H4 (cell line): Measurements from ENCODE around the gene SLC16A2. TPM values are rescaled to one million over a fixed set of nuclear protein-coding genes. Genes with fewer than 3 reads are reported as not detected.
A peak's percentile ranks its signal among the peaks of the same experiment; 100 is the strongest.

Source experiments
- DNase-seq: peaks from one replicate; pipeline ENCODE4 v3.0.0-alpha.2; 2015; ENCODE audit warnings: low spot score
- total RNA-seq: library from RNA; depleted of rRNA; stranded (reverse); fragments of >200 nt; shearing (Covaris generic); gene quantifications from 2 replicates; pipeline ENCODE4 v1.2.3, GENCODE V29; 2014; rRNA removed

The SLC16A2 gene
- total RNA-seq = 3.8 and 4.9 TPM in 2 replicates

DNA sequence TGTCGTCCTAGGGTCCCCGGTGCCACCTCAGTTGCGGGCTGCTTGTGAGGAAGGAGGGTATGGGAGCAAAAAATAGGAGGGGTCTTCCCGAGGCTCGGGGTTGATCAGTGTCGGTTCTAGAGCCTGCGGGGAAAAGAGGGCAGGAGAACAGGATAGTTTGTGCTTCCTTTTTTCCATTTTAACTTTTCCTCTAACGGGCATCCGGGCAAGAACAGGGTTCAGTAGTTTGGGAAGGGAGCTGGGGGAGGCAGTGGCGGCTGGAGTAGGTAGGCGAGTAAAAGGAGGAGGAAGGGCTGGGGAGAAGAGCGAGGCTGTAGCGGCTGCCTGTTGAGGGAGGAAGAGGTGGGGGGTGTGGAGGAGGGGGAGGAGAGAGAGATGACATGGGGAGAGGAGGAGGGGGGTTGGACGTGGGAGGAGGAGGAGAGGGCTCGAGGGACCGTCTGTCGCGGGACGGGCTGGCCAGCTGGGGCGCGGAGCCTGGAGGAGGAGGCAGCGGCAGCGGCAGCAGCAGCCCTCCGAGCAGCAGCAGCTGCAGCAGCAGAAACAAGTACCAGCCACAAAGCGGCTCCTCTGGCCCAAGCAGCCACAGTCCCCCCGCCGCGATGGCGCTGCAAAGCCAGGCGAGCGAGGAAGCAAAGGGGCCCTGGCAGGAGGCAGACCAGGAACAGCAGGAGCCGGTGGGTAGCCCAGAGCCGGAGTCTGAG is at the start of gene SLC16A2:
SLC16A2 (plus strand) TSS at position 458 of the 704 bp plus-strand sequence; CDS start at position 603, 145 bp downstream.
- DNase-seq = peak; percentile 80

DNA sequence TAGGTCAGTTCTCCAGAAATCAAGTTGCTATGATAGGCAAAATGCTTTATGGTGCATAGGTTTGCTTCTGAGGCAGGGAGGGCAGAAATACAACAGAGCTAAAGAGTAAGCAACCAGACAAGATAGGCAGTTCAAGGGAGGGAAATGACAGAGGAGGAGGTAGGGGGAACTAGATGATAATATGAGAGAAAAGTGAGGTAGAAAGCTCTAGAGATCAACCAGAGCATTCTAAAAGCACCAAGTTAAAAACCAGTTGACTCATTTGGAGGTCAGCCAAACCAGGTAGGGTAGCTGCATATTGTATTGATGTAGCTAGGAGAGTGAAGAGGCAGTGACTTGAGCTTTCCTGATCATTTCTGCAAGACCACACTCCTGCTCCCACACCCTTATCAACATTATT is 49.0 kb upstream of the SLC16A2 start:
- no peak for DNase-seq

DNA sequence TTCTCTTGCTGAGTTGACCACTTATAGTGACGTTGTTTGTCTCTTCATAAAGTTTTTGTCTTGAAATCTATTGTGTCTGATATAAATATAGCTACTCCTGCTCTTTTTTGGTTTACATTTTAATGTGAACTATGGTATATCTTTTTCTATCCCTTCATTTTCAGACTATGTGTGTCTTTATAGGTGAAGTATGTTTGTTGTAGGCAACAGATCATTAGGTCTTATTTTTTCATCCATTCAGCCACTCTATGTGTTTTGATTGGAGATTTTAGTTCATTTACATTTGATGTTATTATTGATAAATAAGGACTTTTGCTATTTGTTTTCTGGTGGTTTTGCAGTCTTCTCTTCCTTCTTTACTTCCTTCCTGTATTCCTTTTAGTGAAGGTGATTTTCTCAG is 44.0 kb upstream of the SLC16A2 start:
- no peak for DNase-seq

DNA sequence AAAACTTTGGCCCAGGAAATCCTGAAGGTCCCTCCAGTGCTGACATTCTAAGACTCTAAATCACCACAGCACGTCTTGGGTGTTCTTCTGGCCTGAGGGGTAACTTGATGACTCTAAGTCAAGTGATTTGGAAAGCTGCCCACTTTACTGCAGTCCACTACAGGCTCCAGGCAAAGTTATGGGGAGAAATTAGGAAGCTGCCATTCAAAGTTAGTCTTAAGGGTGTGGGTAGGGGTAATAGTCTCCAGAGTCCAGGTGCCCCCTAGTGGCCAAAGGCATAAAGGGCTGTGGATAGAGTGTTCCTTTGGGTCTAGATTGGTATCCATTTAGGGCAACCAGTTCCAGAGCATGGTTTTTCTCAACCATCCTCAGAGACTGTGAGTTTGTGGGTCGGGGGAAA is 38.7 kb upstream of the SLC16A2 start:
- DNase-seq = peak; percentile 51

DNA sequence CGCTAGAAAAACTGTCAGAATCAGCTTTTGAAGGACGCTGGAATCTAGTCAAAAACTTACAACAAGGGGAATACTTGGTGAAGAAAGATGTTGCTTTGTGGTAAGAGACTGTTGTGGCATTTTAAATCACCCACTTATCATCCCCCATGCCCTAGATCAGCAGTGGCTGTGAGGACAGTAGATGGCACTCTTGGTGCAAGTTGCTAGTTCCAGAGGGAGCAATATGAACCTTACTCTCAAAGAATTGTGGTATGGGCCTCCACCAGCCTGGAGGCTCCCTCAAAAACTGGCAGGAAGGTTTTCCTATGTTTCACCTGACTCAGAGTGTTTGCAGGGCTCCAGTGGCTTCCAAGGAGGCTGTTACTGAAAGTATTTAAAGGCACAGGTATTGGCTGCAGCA is 37.7 kb upstream of the SLC16A2 start:
- peak; percentile 40 for DNase-seq

DNA sequence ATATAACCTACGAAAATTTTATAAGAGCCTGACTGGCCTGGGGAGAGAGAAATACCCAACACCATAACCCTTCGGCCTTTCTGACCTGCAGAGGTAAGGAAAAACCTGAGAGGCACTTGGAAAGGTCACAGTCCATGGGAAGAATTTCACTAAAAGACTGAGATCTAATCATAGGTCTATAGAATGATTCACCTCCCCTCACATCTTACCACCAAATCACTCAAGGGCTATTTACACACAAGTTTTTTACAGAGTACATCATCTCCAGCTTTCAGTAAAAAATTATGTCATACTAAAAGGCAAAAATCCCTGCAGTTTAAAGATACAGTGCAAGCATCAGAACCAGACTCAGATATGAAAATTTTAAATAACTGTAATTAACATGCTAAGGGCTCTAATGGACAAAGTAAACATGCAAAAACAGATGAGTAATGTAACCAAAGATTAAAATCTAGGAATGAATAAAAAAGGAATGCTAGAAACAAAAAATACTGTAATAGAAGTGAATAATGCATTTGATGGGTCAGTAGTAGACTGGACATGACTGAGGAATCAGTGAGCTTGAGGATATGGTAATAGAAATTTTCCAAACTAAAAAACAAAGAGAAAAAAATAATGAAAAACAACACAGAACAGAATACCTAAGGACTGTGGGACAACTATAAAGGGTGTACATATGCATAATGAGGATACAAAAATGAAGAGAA is 32.1 kb upstream of the SLC16A2 start:
- DNase-seq = no peak

DNA sequence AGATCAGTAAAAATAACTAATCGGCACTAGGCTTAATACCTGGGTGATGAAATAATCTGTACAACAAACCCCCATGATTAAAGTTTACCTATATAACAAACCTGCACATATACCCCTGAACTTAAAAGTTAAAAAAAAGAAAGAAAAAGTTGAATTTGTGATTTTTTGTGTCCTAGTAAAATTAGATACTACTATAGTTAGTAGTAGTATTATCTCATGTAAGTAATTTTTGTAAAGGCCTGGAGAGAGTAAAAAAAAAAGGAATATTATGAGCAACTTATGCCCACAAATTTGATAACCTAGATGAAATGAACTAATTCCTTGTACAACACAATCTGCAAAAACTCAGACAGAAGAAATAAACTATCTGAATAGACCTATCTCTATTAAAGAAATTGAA is 25.7 kb upstream of the SLC16A2 start:
- no peak for DNase-seq

DNA sequence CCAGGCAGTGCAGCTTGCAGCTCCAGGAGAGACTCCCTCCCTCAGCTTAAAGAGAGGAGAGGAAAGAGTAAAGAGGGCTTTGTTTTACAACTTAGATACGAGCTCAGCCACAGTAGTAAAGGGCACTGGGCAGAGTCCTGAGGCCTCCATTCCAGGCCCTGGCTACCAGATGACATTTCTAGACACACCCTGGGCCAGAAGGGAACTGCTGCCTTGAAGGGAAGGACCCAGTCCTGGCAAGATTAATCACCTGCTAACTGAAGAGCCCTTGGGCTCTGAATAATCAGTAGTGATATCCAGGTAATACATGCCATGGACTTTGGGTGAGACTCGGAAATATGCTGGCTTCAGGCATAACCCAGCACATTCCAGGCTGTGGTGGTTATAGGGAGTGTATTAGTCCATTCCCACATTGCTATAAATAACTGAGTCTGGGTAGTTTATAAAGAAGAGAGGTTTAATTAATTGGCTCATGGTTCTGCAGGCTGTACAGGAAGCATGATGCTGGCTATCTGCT is 15.3 kb upstream of the SLC16A2 start:
- DNase-seq = no peak

DNA sequence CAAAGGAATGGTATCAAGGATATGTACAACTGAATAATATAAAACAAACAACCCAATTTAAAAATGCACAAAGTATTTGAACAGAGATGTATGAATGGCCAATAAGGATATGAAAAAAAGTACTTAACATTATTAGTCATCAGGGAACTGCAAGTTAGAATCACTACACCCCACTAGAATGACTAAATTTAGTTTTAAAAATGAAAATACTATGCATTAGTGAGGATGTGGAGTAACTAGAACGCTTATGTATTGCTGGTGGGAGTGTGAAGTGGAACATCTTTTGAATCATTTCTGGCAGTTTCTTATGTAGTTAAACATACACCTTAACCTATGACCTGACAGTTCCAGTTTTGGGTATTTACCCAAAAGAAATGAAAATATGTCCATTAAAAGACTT is 13.0 kb upstream of the SLC16A2 start:
- DNase-seq = no peak

DNA sequence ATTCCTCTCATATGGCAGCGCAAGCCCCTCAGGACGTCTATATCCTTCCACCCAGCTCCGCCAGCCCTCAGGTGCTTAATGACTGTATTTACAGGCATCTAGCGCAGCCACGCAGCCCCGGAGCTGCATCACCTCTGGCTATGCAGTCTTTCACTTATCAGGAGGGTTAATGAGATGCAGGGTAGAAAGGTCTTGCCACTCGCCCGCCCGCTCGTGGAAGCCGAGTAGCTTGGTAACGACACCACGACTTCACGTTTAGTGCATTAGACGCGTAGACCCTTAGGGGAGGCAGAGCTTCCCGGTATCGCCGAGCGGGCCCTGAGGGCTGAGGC is 1.5 kb upstream of the SLC16A2 start:
- no peak for DNase-seq

DNA sequence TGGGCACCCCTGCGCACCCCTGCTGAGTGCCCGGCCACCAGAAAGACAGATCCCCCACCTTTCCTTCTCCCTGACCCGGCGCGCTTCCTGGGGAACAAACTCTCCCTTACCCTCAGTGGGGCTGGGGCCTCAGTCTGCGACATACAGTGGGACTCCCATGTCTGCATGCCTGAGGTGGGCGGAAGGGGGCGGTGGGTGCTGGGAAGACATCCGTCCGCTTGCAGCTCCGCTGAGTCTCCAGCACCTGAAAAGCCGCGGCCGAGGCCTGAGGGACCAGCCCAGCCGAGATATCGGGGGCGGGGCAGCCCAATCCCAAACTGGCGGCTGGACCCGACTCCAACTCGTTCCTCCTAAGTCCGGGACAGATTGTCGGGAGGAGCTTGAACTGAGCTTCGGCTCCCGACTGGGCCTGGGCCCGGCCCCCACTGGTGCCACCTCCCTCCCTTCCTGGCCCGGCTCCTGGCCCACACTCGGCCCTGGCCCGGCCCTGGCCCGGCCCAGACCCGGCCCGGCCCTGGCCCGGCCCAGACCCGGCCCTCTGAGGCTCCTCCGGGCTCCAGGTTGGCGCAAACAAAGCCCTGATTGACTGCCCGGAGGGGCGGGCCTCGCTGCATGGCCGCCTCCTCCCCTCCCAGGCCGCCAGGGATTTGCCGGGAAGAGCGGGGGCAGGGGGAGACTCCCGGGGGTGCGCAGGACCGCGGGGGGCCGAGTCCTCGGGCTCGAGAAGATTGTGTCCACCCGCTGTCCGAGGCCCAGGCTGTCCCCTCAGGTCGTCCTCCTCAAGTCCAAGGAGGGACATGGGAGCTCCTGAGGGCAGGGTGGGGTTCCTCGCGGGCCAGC is 877 bp upstream of the SLC16A2 start:
- DNase-seq = peak; percentile 24

DNA sequence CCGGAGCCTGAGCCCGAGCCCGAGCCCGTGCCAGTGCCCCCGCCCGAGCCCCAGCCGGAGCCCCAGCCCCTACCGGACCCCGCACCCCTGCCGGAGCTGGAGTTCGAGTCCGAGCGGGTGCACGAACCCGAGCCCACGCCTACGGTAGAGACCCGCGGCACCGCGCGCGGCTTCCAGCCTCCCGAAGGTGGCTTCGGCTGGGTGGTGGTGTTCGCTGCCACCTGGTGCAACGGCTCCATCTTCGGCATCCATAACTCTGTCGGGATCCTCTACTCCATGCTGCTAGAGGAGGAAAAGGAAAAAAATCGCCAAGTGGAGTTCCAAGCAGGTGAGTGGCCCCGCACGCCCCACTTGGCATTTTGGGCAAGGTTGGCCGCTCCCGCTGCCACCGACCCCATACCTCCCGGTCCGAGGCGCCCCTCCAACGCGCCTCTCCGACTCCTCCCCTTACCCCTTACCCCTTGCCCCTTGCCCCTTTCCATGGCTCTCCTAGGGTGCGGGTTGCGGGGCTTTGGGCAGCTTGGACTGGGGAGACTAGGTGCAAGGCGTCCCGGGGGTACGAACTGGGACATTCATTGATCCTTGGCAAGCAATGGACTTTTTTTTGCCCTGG is 553 bp downstream of the SLC16A2 start:
- no peak for DNase-seq

DNA sequence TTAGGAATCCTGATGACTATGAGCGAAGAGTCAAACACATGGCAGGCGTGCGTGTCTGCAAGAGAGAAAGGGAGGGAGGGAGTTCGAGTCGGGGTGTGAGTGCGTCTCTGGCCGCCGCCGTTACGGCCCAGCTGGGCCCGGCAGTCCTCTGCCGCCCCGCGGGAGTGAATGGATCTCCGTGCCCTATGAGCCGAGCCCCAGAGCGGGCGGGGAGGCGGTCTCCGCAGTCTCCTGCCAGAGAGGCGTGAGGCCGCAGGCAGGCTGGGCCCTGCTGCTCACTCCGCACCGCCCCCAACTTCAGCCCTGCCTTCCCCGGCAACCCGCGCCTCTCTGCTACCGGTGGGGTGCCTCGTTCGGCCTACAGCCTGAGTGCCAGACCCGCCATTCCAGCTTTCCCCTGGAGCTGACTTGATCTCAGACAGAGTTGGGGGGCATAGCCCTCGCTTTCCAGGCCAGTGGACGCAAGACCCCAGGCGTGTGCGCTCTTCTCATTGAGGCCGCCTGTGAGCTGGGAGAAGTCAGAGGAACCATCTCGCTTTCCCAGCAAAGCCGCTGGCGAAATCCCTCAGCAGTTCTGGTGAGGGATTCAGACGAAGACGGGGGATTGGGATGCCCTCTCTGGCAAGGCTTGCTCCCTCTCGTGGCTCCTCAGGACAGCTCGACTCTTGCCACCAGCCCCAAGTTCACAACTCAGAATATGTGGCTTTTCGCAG is 1.4 kb downstream of the SLC16A2 start:
- DNase-seq = peak; percentile 23

DNA sequence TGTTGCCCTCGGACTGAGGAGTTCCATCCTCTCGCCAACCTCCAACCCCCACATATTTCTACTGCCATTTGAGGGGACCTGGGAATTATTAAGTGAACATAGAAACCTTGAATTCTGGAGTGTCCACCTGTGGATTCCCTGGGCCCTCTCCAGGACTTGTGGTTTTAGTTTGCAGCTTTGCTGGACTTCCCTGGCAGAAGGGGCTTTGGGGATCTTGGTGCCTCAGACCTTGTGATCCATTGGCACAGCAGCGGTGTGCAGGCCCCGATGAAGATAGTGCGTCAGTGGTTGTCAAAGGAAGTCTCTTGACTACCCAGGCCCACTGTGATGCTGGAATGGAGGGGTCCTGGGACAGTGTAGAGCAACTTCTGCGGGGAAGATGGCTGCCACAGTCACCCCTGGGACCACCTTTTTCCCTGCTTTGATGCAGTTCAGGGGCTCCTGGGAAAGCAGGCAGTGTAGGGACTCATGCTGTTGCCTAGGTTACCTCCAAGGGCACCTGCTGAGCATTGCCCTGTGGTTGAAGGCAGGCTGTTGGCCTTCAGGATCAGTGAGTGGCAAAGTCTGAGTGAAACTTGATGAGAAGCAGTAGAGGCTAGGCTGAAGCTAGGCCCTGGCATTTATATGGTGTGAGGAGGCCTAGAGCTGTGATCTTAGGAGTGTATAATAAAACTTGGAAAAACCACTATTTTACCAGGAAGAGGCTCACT is 2.2 kb downstream of the SLC16A2 start:
- DNase-seq = no peak

DNA sequence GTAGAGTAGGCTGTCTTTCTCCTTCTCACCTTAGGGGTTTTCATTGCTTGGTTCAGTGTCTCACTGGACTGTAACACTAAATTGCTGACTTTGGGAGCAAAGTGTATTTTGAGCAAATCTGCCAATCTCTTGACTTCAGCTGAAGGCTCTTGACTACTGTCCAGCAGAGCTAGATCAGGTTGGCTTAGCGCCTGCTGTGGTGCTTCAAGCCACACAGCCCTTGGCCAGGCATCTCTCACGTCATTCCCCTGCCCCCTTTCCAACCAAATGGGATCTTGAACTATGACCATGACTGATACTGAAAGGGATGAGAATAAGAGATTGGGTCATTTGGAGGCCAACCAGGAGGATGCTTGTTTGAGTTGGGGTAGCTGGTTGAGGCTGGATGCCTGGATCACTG is 4.8 kb downstream of the SLC16A2 start:
- no peak for DNase-seq

DNA sequence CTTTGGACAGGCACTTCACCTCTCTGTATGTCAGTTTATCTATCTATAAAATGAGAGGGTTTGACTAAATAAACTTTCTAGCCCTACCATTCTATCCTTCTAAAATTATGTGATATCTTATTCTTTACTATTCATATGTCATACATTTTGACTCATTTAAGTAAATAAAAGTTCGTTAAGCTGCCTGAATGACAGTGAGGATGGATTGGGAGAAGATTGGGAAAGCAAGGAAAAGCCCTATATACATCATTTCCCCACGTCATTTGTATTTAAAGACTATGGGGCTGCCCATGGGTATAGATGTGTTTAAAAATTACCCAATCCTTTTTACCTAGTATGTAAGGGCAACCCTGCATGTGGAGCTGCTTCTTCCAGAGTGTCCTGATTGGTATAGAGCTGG is 5.3 kb downstream of the SLC16A2 start:
- no peak for DNase-seq

DNA sequence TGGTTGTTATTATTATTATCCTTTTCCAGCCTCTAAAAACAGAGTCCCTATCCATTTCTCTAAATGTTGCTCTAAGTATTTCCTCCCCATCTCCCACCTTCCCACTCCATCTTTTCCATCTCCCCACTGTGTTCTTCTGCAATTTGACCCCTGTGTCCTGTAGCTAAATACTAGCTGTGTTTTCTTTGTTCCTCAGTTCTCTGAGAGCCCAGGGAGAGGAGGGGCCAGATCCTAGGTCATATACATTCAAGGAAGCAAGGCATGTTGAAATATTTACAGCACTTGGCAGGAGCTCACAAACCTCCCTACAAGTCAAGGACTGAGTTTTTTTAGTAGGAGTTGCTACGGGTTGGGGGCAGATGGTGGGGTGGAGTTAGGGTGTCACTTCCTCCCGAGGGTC is 10.5 kb downstream of the SLC16A2 start:
- DNase-seq = no peak

DNA sequence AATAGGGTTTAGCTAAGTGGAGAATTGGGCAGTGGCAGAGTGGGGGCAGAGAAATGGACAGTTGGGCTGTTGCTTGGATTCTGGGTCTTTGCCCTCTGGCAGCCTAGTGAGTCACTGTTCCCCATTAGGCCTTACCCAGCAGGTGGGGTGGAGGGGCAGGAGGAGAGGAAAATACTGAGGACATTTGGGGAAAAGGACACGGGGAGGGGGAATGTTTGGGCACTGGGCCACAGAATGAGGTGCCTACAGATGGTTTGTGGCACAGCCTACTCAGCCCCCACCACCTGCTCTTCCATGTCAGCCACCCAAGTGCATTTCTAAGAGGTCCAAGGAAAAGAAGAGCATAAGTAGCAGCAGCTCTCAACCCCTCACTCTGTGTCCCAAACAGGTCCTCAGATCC is 13.0 kb downstream of the SLC16A2 start:
- no peak for DNase-seq

DNA sequence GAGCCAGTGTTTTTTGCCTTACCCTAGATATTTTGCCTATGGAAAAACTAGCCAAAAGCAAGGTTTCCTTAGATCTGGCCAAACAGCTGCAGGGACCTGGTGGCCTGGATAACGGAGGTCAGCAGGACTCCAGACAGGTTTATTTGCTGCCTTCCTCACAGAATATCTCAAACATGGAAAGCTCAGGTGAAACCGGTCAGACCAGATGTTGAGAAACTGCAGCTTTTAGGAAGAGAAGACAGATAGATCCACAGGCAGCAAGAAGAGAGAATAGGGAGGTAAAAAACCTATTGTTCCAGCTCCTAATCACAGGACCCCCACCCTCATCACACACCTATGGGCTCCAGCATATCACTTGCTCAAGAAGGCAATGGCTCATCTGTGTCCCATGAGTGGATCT is 16.2 kb downstream of the SLC16A2 start:
- DNase-seq = no peak

DNA sequence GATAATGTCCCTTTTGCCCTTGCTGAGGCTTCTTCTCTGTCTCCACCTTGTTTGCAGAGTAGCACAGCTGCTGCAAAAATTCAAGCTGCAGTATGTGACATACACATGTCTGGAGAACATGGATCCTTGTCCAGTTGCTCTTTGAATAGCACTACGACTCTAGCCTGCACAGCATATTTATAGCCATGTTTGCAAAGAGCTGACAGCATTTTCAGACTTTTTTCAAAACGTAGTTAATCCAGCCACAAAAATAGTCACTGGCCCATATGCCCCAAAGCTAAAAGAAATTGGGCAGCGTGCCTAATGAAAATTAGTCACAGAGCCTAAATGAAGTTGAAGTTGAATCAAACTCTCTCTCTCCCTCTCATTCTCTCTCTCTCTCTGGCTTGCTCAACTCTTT is 17.5 kb downstream of the SLC16A2 start:
- no peak for DNase-seq

DNA sequence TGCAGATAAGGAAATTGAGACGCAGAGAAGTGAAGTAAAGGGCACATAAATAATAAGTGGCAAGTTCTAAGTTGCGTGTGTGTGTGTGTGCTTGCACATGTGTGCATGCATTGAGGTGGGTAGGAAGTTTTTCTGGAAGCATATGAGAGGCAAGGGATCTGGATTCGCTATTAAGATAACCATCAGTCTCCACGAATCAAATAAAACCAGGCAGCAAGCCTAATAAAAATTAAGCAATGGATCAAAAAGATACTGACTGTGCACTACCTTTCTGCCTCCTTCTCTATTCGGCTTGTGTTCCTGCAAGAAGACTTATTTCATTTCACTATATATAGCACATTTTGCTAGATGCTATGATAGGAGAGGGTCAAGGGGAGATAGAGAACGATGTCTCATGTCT is 23.8 kb downstream of the SLC16A2 start:
- no peak for DNase-seq
